Measurements from ENCODE around the gene TSPAN9.

Gene TSPAN9

DNA sequence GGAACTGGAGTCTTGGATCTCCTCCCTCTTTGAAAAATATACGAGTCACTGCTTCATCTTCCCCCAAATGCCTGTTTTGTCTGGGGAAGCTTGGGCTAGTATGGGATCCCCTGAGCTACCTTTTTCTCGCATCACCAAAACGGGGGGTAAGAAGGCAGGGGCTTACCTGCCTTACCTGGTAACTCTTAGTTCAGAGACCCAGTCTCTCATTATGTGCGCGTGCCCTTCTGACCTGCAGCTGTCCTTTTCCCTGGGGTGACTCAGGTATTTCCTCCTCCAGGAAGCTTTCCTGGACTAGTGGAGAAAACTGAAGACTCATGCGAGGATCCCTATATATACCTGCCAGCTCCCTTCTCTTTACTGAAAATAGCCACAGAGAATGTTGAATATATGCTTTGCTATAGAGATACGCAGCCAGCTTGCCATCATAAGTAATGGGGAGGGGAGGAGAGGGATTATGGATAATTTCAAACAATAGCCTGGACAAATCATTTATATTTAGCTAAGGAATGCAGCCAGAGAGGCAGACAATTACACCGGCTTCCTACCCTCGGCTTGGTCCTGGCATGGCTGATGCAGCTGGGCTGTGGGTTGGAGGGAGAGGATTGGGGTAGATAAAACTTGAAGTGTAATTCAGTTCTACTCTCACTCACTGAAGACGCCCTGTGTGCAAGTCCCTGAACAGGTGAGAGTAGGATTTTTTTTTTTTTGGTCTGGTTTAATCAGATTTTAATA lies 1.1 kb downstream of the TSPAN9 start:
- no peak for DNase-seq (ENCODE audit: low read depth)

DNA sequence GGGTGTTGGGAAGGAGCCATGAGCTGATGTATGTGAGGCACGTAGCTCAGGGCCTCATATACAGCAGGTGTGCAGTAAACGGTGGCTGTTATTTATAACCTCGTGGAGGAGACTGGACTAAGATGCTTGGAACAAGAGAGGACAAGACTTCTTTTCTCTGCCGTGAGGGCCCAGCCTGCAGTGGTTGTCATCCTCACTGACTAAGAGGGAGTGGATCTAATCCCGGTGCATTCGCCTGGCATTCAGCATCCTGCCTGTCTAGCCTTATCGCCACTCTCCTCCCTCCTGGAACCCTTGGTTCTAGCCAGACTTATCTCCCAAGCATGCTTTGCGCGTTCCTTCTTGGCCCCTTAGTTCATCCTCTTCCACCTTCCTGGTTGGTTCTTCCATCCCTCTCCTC lies 3.9 kb downstream of the TSPAN9 start:
- no peak for DNase-seq (ENCODE audit: low read depth)

DNA sequence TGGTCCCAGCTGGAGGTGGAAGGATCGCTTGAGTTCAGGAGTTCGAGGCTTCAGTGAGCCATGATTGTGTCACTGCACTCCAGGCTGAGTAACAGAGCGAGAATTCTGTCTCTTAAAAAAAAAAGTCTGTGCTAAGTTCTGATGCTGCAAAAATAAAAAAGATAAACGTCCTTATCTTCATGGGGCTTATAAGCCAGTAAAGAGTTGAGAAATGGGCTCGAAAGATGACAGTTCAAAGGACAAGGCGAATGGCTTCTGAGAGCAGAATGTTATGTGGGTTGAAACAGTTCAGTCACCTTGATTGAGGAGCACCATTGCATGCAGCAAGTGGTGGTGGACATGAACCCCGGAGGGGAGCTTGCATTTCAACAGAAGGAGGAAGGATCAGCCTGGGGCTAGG lies 4.7 kb downstream of the TSPAN9 start:
- no peak for DNase-seq (ENCODE audit: low read depth)

DNA sequence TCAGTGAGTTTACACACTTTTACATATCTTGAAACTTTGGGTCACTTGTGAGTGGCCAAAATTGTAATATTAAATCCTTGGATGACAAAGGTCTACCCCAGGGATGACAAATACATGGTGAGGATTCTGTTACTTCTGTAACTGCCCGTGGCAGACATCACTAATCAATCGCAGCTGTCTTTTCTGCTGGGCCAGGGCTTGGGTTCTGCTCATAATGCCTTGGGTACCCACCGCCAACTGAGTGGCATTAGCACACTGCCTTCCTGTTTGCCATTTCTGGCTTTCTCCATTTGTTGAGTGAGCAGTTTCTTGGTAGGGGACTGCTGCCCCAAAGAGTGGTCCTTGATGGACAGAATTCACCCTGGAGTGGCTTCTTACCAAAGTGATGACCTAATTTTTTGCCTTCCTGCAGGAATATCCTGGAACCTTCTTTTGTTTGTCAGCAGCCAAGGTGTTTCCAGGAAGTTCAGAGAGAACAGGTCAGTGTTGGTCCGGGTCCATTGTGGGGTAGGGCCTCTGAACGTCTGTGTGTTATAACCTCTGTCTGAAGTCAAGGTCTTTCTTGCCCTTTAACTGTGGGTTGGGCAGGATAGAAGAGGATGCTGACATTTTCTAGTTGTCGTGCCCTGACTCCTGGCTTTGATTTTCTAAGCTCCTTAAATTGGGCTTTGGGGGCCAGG lies 6.2 kb downstream of the TSPAN9 start:
- no peak for DNase-seq (ENCODE audit: low read depth)

DNA sequence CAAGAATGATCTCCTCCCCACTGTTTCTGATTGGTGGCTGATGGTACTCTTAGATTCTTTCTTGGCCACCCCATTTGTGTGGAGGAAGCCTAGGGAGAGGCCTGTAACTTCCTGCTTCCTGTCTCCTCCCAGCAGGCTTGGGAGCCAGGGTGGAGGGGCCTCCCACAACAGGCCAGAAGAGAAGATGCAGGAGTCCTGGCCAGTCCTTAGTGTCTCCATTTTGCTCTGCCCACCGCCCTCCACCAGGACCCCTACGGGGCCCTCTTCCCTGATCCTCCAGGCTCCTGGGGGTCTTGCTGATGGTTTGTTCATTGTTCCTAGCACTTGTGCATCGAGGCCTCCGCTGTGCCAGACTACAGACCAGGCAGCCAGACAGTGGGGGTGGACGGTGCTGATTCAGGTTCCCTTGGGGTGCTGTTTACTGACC lies 6.8 kb downstream of the TSPAN9 start:
- DNase-seq (ENCODE audit: low read depth), result no peak

DNA sequence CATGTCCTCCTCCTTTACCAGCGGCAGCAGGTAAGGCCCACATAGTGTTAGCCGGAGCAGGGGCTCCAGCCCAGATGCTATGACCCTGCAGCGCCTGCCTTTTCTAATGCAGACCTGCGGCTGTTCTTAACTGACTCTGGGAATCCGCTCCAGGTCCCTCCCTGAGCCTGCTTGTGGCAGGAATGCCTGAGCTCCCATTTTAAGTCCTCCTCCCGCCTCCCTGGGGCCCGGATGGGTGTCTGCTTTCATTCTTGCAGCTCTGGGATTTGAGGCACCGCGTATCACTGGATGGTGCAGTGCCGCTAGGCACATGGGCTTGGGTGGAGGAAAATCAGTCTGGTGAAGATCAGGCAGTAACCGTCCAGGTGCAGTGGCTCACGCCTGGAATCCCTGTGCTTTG lies 7.6 kb downstream of the TSPAN9 start:
- DNase-seq (ENCODE audit: low read depth), result no peak

DNA sequence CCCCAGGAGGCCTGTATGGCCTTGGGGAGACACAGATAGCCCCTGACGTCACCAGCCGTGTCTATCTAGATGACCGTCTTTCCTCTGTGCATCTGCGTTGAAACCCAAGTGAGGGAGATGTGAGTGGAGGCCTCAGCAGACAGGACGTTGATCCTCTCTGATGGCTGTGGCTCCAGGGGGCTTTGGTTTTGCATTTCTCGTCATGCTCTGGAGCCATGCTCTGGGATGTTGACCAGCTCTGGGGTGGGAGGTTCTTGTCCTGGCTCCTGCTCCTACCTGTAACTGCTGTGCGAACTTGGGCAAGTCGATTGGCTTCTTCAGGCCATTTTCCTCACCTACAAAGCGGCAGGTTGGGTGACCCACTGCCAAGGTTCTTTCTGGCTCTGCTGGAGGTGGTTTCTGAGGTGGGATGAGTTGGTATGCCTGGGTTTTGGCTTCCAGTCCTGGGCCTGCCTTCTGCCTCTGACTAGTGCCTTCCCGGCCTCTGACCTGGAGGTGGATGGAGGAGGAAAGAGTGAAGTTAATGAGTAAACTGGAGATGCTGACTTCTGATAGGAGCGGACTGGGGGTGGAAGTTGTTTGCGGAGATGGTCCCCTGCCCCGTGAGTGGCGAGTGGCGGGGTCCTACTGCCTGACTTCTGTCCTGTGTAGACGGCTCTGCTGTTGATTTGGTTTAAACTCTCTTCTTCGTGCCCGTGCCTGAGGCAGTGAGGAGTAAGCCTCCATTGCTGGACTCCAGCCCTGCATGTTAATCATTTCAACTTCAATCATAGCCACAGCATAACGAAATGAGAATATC lies 8.4 kb downstream of the TSPAN9 start:
- DNase-seq (ENCODE audit: low read depth), result no peak

DNA sequence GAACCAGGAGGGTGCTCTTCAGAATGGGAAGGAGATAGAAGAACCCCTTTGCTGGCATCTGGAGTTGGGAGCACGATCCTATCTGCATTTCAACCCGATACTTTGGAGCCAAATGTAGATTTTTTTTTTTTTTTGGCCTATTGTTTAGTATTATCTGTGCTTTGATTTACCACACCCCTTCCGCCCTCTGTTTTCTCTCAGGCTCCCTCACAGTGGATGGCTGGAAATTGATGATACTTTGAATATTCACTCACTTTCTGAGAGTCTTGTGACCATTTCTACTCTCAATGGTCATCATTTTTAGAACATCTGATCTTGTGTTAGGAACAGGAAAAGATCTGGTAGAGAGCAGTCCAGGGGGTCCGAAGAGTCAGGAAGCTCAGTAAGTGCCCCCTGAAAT lies 9.0 kb downstream of the TSPAN9 start:
- DNase-seq (ENCODE audit: low read depth), result no peak

DNA sequence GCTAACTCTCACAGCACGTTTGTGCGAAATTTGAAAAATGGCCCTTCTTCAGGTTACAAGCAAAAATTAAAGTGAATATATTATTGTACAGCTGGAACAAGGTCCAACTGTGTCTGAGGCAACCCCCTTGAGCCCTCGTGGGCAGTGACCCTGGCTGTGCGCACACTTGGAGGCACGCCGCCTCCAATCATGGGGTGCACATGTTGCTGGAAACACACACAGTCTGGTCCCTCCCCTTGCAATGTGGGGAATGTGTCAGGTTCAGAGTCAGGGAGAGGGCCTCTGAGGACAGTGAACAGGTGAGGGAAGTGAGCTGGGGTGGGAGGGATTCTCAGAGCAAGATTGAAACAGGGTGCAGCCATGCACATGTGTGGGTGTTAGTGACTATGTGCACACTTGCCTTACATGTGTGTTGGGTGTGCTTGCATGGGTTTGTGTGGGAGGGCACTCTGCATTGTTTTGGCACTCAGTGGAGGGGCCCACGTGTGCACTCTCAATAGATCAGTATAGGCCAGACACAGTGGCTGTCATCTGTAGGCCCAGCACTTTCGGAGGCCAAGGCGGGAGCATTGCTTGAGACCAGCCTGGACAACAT lies 9.6 kb downstream of the TSPAN9 start:
- no peak for DNase-seq (ENCODE audit: low read depth)

DNA sequence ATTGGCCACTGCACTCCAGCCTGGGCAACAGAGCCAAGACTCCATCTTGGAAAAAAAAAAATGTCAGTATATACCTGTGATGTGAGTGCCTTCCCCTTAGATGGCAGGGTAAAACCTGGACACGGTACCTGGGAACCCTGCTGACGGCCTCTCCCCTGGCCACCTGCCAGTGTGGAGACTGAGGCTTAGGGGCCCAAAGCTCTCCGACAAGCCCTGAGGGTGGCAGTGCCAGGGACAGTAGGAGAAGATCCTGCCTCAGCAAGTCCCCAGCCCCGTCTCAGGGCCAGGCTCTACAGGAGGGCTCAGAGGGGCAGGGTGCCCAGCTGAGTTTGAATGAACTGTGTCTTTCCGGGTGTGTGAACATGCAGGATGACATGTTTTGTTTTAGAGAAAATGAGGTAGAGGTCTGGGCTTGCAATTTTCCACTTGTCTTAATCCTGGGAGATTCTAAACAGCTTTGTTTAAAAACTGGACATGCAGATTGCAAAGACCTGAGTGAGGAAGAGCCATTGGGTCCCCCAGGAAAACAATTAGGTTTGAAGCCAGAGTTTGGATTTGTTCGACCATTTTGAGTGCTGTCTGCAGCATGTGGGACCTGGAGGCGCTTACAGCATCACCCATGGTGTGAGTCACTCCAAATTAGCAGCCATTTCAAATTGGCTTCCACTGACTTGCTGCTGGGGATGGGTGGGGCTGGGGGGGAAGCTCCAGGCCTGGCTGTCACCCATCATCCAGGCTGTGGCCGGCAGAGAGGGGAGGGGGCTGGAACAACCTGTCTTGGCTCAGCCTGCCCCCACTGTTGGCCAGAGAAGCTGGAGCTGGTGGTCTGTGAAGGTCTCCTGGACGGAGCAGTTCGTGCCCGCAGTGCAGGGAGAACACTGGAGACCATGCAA lies 10.8 kb downstream of the TSPAN9 start:
- no peak for DNase-seq (ENCODE audit: low read depth)

DNA sequence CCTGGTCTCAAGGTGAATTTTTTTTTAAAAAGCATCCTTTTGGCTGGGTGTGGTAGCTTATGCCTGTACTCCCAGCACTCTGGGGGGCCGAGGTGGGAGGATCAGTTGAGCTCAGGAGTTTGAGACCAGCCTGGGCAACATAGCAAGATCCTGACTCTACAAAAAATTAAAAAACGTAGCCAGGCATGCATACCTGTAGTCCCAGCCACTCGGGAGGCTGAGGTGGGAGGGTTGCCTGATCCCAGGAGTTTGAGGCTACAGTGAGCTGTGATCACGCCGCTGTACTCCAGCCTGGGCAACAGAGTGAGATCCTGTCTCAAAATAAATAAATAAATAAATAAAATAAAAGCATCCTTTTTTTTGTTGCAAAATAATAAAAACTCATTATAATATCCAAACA lies 12.4 kb downstream of the TSPAN9 start:
- no peak for DNase-seq (ENCODE audit: low read depth)

DNA sequence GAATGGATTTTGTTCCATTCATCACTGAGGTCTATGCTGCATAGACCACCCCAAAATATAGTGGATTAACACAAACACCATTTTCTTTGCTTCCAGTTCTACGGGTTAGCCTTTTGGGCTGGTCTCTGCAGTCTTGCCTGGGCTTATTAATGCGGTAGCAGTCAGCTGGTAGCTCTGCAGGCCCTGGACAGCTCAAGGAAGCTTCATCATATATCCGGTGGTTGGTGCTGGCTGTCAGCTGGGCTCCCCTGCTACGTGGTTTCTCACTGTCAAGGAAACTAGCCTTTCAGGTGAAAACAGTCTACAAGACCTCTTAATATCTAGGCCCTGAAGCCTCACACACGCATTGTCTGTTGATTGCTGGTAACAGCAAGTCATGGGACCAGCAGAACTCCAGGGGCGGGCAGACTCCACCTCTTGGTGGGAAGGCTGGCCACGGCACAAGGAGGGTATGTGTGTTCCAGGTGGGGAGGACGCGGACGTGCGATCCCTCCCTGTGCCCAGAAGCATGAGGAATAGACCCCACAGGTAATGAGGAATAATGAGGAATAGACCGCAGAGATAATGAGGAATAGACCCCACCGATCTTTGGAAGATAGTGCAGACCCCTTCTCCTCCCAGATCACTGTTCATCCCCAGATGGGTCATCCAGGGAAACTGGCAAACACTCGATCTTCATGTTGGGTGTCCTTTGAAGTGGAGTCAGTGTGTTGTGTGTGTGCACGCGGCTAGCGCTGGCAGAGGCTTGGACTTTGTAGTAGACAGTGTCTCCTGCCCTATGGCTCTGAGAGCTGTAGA lies 13.3 kb downstream of the TSPAN9 start:
- DNase-seq (ENCODE audit: low read depth), result no peak

DNA sequence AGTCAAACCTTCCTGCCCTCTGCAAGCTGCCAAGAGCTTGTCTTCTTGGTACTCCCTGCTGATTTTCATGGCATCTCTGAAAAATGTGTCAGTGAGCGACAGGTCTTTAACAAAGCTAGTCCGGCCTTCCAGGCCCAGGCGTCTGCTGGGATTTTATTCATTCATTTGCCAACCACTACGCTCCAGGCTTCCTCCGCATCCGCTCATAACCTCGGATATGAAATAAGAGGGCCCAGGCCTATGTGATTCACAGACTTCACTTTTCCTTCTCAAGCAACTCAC lies 13.8 kb downstream of the TSPAN9 start:
- no peak for DNase-seq (ENCODE audit: low read depth)

DNA sequence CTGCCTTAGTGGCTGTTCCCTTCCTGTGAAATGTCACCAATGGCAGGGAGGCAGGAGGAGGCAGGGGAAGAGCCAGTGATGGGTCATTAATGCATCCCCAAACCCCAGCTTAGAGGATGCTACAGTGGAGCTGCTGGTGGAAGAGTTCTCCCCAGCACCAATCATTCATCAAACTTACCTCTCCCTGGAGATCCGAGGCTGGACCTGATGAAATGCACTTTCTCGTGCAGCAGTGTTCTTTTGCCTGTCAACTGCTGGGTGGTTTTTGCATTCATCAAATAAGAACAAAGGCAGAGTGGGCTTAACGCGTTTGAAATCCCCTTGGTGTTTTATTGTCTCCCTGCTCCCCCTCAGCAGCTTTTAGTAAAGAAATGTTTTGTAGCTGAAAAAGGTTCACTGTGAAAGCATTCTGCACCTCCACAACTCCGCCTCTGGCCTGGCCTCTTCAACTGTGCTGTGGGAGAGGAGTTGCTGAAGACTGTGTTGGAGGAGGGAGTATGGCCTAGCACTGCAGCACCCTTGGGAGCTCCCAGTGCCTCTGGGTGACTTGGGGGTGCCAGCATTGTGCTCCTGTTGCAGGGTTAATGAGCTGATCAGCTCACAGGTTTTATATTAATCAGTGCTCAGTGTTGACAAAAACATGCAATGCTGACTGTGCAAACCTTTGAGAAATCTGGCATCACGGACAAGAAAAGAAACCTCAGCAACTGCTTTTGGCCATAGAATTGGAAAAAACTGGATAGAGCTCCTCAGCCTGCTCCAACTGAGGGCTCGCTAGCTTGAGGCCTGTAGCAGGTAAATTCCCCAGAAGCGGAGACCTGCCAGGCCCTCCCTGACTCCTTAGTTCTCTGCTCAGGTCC lies 14.4 kb downstream of the TSPAN9 start:
- no peak for DNase-seq (ENCODE audit: low read depth)

DNA sequence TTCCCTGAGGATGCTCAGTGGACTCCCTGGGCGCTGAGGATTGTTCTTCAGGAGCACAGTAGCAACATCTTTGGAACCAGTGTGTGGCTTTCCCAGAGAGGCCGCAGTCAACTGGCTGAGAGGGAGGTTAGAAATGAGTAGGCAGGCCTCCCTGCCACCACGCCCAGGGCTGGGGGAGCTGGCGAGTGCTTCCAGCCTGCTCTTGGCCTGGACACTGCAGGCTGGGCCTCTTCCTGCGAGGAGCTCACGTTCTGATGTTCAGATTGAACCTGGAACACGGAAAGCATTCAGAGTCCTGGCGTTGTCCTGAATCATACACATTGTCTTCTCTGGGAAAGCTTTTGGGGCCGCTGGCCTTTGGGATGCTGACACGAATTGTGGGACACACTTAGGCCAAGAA lies 15.6 kb downstream of the TSPAN9 start:
- no peak for DNase-seq (ENCODE audit: low read depth)

DNA sequence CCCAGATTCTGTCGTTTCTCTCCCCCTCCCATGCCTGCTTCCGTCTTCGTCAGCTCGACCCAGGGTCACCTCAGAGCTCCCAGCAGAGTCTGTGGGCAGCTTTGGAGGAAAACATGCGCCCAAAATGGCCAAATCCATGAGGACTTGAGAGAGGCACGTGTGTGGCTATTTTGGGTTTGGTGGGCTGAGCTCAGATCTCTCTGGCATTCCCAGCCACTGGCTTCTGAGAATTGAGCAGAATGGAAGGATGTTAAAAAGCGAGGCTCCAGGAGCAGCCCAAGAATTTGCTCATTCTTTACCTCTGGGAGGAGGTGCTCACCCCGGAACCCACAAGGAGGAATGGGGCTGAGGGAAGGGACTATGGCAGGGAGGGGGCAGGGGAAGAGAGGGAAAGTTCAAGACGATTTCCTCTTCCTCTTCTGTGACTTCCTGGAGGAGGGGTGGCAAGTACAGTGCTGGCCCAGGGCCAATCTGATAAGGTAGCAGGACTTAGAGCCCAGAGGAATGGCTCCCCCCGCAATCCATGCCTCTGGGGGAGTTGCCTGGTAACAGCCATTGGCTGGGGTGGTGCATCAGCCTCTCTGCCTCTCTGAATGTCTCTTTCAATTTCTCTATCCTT lies 20.1 kb downstream of the TSPAN9 start:
- no peak for DNase-seq (ENCODE audit: low read depth)

DNA sequence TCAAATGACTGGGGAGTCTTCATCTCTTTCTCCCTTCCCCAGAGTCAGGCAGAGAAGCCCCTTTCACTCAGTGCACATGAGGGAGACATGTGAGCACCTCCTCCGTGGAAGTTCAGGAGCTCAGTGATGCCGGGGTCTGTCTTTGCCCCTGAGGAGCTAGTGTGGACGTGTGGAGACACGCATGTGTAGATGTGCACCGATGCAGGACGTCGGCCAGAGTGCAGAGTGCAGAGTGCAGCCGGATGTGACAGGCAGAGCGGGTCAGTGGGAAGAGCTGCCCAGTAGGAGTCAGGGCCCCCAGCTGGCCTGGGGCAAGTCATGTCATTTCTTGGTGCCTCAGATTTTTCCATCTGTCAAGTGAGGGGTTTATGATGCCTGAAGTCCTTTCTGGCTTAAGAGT lies 20.7 kb downstream of the TSPAN9 start:
- DNase-seq (ENCODE audit: low read depth), result no peak

DNA sequence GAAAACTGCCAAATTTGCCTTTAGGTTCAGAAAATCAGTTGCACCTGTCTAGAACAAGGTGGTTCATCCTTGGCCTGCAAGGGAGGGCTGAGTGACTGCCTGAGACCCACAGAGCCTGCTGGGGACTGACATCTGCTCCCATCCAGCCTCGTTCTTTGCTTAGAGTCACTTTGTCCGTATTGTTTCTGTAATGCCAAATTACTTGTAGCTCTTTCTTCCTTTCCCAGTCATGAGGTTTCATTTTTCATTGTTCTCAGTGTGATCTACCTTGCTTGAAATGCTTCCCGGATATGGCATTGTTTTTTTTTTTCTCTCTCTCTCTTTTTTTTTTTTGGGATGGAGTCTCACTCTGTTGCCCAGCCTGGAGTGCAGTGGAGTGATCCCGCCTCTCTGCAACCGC lies 21.3 kb downstream of the TSPAN9 start:
- DNase-seq (ENCODE audit: low read depth), result no peak

DNA sequence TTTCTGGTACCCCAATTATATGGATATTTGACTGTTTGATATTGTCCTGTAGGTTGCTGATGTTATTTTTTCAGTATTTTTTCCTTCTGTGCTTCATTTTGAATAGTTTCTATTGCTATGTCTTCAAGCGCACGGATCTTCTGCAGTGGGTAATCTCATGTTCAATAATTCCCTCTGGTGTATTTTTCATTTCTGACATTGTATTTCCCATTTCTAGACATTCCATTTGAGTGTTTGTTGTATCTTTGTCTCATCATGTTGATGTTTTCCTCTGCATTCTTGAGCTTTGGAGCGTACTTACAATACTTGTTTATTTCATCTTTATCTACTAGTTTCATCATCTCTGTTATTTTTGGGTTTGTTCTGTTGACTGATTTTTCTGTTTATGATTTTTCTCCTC lies 22.0 kb downstream of the TSPAN9 start:
- DNase-seq (ENCODE audit: low read depth), result no peak

All from non-pigmented ciliary epithelial cell (primary cell).